GM12892 (cell line): ENCODE measurements around the gene CD14.

Source experiments
- POLR2A ChIP-seq: IDR thresholded peaks from 2 replicates; pipeline ENCODE4 v1.6.1; 2011; ENCODE audit warnings: low read depth, low read length, control low read depth
- POLR2AphosphoS5 ChIP-seq: IDR thresholded peaks from 2 replicates; pipeline ENCODE4 v1.6.1; 2011; ENCODE audit warnings: low read depth, low read length, control low read depth
- TAF1 ChIP-seq: IDR thresholded peaks from 2 replicates; pipeline ENCODE4 v1.6.1; 2011; ENCODE audit warnings: low read depth, mild to moderate bottlenecking, control low read depth, low read length, borderline replicate concordance

DNA sequence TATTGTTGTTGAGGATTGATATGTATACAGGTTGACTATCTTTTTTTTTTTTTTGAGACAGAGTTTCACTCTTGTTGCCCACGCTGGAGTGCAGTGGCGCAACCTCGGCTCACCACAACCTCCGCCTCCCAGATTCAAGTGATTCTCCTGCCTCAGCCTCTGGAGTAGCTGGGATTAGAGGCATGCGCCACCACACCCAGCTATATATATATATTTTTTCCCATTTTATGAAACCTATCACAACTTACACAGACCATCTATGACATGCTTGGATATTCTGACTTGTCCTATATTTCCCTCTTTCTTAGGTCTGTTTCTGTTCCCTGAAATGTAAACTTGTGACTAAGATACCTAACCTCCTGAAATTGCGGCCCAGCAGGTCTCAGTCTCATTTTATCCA lies 5.0 kb downstream of the CD14 start:
- TF ChIP-seq POLR2A (no peak), TAF1 (no peak), POLR2AphosphoS5 (no peak)
